ENCODE measurements around the gene SBNO1.
"Not testable (repeated sequence)": the region's sequence is repeated elsewhere in the genome, so short reads cannot be mapped to it uniquely, and the experiment has no call there.

SBNO1 gene

DNA sequence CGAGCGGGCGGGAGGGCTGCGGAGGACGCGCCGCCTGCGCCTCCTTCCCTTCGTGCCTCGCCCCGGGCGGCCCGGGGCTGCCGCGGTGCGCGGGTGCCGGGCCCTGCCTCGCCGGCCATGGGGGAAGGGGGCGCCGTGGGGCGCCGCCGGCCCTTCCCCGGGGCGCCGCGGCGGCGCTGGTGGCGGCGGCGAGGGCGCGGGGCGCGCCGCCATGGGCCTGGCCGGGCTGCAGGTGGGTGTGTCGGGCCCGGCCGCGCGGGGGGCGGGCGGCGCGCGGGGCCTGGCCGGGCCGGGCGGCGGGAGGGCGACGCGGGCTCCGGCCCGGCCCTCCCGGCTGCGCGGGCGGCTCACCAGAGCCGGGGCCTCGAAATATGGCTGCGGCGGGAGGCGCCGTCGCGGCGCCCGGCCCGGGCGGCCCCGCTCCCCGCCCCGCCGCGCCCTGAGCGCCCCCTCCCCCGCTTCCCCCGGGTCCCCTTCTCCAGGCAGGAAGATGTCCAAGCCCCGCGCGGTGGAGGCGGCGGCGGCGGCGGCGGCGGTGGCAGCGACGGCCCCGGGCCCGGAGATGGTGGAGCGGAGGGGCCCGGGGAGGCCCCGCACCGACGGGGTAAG, 24.4 kb upstream of the SBNO1 start:
- no peak for DNase-seq (ENCODE audit: low read depth)

DNA sequence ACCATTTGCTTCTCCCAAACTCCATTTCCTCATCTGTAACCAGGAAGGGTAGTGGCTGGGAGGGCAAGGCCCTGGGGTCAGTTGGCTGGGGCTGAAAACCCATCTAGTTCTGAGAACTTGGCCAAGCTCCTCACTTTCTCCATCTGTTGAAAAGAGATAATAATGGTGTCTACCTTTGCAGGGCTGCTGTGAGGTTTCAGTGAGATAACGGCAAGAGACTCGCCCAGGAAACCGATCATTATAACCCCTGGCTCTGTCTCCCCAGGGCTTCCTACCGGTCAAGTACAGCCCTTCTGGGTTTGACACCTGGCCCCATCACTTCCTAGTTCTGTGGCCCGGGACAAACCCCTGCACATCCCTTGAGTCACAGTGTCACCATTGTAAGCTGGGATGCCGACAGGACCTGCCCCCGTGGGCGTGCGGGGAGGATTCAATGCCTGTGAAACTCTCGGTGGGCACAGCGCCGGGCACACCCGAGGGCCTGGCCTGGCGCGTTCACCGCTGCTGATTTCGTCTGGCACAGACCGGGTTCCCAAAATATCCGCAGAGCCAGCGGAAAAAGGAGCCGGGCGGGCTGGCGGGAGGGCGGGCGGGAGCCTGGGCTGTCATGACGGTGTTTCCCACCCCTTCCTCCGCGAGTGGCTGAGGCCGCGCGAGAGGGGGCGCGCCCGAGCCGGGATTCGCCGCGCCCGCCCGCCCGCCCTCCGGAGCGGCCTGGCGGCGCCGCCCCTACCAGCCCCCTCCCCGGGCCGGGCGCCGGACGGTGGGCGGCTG, 23.7 kb upstream of the SBNO1 start:
- peak; percentile 64 for DNase-seq (ENCODE audit: low read depth)

DNA sequence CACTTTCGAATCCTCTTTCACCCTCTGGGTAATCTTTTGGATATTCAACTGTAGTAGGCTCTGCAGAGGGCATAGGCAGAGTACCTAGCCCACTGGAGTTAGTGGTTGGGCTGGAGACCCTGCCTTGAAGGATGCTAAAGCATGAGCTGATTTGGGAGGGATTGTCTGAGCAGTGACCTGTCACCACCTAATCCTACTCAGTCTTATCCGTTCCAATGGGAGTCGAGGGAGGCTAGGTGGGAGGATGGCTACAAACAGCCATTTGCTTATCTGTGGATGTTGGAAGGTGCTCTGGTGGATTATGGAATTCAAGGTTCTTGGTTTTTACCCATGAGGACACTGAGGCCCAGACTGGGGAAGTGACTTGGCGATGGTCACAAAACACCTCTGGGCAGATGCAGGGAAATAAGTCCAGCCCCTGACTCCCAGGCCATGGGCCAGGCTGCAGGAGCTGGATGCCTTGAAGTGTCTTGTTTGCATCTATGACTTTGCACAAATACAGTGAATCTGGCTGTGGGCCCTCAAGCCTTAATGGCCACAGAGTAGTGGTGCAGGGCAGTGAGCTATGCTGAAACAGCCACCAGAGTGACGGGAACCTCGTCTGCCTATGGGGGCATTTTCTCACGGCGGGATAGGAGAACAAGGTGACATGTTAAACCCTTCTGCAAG, 23.0 kb upstream of the SBNO1 start:
- DNase-seq (ENCODE audit: low read depth), result no peak

DNA sequence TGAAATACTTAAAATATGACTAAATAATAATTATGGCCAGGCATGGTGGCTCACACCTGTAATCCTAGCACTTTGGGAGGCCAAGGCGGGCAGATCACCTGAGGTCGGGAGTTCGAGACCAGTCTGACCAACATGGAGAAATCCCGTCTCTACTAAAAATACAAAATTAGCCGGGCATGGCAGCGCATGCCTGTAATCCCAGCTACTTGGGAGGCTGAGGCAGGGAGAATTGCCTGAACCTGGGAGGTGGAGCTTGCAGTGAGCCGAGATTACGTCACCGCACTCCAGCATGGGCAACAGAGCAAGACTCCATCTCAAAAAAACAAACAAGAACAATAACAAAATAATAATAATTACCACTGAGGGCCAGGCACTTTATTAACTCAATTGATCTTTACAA, 20.9 kb upstream of the SBNO1 start:
- DNase-seq (ENCODE audit: low read depth), result not testable (repeated sequence)

DNA sequence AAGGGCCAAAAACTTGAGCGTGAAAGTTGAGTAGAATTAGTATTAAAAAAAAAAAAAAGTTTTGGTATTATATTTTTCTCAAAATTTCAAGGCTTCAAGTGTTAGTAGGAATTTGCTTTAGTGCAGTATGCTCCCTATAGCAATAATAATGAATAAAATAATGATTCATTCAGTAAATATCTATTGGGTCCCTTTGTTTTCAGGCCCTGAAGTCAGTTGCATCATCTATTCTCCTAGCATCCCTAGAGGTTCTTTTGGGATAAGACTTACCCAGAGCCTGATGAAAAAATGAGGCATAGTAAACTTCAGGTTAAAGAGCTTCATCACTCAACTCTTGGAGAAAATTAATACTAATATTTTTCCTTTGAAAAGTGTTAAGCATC, 20.3 kb upstream of the SBNO1 start:
- no peak for DNase-seq (ENCODE audit: low read depth)

DNA sequence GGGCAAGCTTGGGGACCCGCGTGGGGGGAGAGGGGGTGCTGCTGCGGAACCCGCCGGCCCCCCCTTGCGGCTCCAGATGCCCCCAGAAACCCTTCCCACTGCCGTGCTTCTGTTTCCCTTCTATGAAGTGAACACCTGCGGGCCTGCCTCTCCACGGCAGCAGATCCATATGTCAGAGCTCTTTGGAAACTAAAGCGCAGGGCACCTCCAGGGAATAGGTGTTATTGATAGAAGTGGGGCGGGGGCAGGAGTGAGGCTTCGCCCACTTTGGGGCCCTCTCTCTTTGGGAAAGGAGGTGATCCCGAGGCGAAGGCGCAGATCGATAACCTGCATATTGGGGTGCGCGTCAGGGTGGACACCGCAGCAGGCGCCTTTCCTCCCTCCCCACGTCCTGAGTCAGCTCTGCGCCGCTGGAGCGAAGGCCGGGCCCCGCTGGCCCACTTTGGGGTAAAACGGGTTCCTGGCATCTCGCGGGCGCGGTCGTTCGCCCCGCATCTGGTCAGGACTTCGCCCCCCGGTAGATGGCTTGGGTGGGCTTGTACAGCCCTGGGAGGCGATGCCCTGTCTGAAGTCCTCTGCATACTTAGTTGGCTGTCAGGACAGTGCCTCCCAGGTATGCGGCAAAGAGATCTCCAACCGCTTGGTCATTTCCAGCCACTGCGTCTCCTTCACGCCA, 19.8 kb upstream of the SBNO1 start:
- DNase-seq (ENCODE audit: low read depth), result no peak

DNA sequence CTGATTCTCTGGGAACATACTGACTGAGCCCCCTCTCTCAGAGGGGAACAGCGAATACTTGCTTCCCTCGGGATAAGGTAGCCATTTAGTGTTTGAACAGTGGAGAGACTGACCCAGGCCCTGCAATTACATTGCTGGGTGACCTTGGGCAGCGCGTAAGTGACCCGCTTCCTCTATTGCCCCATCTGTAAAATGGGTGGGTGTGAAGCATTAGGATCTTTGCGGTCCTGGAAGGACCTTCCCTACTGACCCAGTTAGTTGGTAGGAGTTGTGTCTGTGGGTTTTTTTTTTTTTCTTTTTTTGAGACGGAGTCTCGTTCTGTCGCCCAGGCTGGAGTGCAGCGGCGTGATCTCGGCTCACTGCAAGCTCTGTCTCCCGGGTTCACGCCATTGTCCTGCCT, 18.0 kb upstream of the SBNO1 start:
- no peak for DNase-seq (ENCODE audit: low read depth)

DNA sequence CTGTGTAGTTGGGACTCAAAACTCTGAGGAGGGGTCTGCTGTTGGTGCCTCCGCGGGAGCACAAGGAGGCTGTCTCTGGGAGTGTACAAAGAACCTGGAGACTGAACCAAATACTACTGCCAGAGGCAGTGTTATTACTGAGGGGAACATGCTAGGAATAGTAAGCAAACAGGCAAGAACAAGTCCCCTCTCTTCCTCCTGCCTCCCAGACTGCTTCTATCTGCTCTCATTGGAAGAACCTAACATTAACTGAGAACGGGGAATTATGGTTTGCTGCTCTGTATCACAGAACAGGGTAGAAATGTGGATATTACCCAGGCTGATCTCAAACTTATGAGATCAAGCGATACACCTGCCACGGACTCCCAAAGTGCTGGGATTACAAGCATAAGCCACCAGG, 14.7 kb upstream of the SBNO1 start:
- DNase-seq (ENCODE audit: low read depth), result no peak

DNA sequence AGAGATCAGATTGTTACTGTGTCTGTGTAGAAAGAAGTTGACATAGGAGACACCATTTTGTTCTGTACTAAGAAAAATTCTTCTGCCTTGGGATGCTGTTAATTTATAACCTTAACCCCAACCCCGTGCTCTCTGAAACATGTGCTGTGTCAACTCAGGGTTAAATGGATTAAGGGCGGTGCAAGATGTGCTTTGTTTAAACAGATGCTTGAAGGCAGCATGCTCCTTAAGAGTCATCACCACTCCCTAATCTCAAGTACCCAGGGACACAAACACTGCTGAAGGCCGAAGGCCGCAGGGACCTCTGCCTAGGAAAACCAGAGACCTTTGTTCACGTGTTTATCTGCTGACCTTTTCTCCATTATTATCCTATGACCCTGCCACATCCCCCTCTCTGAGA, 7.8 kb upstream of the SBNO1 start:
- not testable (repeated sequence) for DNase-seq (ENCODE audit: low read depth)

DNA sequence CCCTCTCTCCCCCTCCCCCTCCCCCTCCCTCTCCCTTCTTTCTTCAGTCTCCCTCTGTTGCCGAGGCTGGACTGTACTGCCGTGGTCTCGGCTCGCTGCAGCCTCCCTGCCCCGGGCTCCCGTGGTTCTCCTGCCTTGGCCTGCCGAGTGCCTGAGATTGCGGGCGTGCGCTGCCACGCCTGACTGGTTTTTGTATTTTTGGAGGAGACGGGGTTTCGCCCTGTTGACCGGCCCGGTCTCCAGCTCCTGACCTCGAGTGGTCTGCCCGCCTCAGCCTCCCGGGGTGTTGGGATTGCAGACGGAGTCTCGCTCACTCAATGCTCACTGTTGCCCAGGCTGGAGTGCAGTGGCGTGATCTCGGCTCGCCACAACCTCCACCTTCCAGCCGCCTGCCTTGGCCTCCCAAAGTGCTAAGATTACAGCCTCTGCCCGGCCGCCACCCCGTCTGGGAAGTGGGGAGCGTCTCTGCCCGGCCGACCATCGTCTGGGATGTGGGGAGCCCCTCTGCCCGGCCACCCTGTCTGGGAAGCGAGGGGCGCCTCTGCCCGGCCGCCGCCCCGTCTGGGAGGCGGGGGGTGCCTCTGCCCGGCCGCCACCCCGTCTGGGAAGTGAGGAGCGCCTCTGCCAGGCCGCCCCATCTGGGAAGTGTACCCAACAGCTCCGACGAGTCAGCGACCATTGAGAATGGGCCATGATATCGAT, 7.2 kb upstream of the SBNO1 start:
- not testable (repeated sequence) for DNase-seq (ENCODE audit: low read depth)

DNA sequence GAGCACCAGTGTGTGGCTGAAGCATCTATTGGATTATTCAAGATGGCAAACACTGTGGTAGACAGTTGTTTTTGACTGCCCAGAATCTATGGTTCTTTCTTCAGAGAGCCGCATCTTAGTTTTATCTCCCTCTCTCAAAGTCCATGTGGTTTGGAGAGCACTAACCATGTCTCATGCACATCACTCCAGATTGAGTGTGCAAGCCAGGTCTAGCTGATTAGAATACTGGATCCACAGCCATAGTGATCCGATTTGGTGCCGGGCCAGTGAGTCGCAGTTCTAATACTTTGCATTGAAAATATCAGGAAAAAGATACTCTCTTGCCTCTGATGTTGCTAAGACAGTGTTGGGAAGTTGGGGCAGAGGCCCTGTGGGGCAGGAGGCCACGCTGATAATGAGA, 4.6 kb upstream of the SBNO1 start:
- no peak for DNase-seq (ENCODE audit: low read depth)

DNA sequence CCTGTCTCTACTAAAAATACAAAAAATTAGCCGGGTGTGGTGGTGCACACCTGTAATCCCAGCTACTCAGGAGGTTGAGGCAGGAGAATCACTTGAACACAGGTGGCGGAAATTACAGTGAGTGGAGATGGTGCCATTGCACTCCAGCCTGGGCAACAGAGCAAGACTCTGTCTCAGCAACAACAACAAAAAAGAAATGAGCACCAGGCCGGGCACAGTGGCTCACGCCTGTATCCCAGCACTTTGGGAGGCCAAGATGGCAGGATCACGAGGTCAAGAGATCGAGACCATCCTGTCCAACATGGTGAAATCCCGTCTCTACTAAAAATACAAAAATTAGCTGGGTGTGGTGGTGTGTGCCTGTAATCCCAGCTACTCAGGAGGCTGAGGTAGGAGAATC, 3.8 kb upstream of the SBNO1 start:
- DNase-seq (ENCODE audit: low read depth), result not testable (repeated sequence)

DNA sequence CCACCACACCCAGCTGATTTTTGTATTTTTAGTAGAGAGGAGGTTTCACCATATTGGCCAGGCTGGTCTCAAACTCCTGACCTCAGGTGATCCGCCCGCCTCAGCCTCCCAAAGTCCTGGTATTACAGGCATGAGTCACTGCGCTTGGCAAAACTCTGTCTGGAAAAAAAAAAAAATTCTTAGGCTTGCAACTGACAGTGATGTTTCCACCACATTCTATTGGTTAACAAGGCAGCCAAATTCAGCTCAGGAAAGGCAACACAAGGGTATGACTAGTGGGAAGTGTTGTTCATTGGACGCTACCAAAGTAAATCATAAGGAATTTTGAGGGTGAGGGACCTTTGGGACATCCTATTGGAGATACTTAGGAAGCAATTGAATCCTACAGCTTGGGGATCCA, 2.9 kb upstream of the SBNO1 start:
- DNase-seq (ENCODE audit: low read depth), result no peak

DNA sequence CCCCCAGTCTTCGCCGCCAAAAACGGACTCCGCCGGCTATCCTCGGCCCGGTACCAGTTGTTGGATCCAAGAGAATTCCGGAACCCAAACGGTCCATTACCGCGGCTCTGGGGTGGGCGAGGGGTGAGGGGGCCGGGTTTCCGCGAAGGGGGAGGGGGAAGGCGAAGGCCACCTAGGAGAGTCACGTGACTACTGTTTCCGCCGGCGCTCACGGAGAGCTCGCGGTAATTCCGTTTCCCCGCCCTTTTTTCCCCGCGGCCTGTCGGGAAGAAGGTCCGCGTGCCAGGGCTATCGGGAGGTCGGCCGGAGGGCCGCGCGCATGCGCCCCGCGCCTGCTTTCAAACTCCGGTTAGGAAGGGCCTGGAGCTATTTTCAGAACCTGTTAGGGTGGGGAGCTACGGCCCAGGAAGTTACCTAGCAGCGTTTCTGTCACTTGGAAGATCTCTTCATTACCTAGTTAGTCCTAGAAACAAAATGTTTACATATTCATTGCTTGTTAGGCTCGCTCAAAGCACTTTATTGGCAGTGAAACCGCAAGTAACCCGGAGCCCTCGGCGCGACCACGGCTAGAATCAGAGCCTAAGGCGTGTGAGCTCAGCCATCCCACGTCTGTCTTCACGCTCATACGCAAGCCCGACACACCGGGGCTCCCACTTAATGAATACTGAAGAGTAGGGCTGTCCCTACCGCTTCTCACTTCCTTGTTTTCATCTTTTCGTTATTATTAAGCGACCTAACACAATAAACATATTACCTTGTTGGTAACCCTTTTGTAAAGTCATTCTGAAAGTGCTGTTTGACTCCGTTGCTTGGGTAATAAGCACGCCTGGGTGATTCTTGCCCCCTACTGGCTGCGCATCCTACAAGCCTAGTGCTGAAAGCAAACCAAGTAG, 624 bp upstream of the SBNO1 start:
- DNase-seq (ENCODE audit: low read depth), result peak; percentile 97

DNA sequence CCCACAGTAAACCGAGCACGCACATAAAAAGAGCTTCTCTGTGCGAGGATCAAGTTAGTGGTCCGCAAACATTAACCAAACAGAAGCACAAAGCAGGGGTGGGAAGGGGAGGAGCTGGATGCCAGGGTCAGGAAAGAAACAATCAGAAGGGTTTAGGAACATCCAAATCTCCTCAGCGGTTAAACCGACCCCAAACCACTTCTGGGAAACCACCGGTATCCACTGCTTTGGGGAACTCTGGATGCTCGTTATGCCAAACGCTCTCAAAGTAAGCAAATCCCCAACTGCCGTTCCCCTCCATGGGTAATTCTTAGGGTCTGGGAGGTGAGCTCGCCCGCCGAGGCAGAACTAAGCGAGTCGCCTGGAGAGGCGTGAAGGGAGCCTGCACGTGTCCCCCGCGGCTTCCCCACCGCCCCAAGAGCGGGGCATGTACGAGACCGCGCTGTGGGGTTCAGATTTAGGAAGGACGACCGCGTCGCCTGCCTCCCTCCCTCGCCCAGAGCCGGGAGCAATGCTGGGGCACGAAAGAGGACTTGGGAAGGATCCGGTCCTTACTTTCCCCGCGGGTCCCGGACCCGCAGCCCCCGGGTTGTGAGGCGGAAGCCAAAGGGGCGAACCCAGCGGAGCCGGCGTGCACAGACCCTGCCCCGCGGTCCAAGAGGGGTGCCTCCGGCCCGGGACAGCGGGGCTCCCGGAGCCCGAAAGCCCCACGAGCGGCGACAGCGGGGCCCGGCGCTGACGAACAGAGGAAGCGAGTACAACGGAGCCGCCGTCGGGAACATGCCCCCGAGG, 711 bp downstream of the SBNO1 start:
- peak; percentile 11 for DNase-seq (ENCODE audit: low read depth)

DNA sequence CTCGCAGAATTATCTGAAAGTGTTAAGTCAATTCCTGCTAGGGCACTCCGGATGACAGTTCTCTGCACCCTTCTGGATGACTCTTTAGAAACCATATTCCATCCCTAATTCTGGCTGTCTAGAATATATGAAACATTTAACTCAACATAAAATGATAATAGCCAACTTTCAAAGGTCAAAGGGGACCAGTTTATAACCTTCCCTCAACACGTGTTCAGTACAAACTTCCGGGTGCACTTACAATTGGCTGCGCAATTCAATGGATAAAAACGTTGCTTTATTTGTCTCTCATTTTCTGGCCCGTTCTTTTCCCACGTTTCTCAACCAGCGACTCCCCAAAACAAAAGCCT, 1.3 kb downstream of the SBNO1 start:
- DNase-seq (ENCODE audit: low read depth), result no peak

DNA sequence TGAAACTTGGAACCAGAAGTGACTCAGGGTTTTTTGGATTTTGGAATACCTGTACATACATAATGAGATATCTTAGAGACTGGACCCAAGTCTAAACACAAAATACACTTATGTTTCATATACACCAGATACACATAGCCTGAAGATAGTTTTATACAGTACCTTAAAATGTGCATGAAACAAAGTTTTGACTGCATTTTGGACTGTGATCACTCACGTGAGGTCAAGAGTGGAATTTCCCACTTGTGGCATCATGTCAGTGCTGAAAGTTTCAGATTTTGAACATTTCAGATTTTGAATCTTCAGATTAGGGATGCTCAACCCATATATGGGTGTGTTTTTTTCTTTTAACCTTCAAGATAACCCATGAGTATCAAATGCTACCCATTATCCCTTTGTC, 6.6 kb downstream of the SBNO1 start:
- DNase-seq (ENCODE audit: low read depth), result no peak

DNA sequence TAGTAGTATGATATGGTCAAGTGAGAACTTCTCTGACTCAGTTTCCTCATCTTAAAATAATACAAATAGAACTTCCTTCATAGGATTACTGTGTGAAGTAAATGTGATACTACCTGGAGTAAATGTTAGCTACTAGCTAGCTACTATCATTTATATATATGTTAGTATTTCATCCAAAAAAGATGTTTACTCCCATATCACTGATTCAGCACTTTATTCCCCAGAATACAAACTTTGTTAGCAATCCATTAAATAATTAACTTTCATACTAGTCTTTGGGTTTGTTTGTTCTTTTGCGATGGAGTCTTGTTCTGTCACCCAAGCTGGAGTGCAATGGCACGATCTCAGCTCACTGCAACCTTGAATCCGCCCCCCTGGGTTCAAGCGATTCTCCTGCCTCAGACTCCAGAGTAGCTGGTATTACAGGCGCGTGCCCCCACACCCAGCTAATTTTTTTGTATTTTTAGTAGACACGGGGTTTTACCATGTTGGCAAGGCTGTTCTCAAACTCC, 8.4 kb downstream of the SBNO1 start:
- DNase-seq (ENCODE audit: low read depth), result no peak

DNA sequence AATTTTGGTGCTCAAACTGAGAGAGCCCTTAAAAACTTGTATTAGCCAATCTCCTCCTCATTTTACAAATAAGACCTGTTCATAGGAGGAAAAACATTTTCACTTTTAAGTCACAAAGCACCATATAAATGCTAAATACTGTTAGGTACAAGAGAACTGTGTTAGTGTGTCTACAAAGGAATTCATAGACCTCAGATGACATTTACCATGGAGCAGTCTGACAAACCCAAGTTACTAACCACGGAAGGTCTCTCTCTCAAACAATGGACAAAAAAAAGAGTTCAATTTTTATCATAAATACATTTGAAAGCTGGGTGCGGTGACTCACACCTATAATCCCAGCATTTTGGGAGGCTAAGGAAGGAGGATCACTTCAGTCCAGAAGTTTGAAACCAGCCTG, 10.0 kb downstream of the SBNO1 start:
- no peak for DNase-seq (ENCODE audit: low read depth)

DNA sequence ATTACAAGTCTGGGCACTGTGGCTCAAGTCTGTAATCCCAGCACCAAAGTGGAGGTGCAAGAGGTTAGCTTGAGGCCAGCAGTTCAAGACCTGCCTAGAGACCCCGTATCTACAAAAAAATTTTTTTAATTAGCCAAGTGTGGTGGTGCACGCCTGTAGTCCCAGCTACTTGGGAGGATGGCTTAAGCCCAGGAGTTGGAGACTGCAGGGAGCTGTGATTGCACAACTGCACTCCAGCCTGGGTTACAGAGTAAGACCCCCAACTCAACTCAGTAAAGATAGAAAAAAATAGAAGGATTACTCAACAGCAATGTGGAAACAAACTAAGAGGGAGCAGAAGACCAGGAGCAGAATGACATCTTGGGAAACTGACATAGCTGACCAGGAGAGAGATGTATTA, 13.3 kb downstream of the SBNO1 start:
- DNase-seq (ENCODE audit: low read depth), result no peak
